HG02970 (cell line): ENCODE data around the gene PTTG2.

Experiments
- ATAC-seq: cut with Tn5 transposase; IDR thresholded peaks from one replicate; pipeline ENCODE4 v1.9.1; 2021; ENCODE audit warnings: mild to moderate bottlenecking, moderate library complexity, moderate number of reproducible peaks; ENCODE audit not compliant: unreplicated experiment, low FRiP score

Gene PTTG2

DNA sequence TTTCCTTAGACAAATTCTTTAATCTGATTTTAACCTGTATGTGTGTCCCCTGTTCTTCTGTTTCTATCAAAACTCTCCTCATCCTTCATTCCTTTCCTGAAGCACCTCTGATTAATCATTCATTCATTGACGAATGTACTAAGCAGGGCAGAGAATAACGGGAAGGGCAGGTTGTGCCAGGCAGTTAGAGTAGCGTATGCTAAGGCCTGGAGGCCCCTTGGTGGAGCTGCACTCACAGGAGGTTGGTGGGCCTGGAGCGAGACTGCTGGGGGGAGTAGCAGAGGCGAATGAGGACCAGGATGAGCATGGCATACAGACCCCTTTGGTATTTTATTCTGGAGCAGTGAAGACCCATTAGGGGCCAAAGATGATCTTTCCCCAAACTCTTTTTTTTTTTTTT is 22.5 kb downstream of the PTTG2 start:
- ATAC-seq, result no peak

DNA sequence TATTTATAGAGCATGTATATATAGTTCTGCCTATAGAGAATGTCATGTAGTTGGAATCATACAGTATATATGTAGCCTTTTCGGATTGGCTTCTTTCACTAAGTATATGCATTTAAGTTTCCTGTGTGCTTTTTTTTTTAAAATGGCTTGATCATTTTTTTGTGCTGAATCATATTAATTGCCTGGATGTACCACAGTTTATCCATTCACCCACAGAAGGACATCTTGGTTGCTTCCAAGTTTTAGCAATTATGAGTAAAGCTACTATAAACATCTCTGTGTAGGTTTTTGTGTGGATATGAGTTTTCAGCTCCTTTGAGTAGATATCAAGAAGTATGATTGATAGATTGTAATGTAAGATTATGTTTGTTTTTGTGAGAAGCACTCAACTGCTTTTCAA is 23.8 kb downstream of the PTTG2 start:
- ATAC-seq, result no peak

DNA sequence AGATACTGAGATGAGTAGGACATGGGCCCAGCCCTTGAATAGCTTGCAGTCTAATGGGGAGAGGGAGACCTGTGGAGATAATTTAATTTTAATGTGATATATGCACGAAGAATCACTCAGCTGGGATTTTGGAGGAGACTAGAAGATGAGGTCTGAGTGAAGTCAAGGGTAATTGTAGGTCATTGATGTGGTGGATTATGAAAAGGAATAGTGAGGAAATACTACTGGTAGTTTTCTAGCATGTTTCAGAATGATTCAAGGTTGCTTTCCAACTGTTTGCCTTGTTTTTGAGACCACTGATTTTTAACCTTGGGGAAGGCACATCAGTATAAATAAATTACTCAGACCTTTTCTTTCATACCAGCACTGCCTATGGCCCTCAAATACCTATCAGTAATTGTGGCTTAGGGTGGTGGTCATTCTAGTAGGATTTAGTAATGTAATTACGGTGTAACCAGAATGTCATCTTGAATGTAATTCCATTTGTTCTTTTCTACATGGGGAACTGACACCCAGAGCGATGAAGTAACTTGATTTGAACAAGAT is 25.6 kb downstream of the PTTG2 start:
- ATAC-seq, result no peak

DNA sequence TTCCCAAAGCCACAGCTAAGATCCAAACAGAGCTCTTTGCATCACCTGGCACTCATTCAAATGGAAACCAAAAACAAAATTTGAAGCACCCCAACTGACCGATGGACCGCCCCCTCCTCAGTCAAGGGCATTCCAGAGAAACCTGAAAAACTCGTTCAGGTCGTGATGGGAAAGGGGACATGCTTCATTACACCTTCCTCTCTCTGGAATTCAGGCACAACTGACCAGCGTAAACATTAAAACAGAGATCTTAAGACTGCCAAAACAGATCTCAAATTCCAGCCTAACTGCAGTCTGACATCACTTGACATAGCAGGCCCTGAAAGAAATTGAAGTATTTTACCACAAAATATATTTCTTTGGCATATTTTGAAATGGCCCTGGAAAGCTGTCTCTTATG is 28.5 kb downstream of the PTTG2 start:
- ATAC-seq, result no peak

DNA sequence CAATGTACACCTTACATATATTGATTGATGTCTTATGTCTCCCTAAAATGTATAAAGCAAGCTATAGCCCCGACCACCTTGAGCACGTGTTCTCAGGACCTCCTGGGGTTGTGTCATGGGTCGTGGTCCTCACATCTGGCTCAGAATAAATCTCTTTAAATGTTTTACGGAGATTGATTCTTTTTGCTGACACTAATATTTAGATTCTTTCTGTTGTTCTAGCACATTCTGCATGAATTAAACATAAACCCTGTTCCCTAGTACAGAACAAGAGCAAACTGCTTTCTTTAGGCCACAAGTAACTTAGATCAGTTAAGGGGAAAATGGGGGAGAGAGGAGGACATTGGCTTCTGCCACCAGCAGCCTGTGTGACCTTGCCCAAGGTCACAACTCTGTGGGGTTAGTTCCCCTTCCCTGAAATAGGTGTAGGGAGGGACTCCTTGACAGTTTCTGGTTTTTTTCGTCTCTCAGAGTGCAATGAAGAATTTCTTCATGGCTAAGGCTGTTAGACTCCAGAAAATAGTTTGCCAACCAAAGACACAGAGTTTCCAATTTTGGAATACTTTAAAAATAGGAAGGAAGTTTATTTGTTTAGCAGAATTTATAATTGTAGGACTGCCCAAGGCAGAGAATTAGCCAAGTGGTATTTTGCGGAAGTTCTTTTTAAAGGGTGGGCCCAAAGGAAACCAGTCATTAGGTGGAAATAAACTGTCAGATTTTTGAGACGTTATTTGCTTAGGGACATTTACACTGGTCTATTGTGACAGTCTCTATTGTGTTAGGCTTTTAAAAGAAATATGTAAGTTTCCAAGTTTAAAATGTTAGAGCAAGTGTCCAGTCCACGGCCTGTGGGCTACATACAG is 29.4 kb downstream of the PTTG2 start:
- no peak for ATAC-seq

DNA sequence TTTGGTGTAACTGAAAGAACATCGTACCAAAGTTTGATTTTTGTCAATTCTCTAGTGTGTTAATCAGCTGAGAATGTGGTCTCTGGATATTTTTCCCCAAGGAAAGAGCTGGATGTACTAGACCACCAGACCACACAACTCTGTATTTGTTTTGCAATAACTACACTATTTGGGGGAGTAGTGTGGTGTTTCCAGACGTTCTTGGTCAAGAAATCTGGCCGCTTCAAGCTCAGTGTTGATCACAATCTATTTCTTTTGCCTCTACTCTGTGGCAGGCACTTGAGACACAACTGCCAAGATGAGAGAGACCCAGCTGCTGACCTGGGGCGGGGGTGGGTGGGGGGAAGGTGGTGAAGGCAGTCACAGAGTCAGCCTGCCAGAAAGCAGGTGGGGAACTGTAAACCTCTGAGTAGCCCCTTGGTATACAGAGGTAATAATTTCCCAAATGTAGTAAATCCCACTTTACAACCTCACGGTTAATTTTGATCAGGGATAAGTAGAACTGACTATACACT is 30.6 kb downstream of the PTTG2 start:
- ATAC-seq, result no peak

DNA sequence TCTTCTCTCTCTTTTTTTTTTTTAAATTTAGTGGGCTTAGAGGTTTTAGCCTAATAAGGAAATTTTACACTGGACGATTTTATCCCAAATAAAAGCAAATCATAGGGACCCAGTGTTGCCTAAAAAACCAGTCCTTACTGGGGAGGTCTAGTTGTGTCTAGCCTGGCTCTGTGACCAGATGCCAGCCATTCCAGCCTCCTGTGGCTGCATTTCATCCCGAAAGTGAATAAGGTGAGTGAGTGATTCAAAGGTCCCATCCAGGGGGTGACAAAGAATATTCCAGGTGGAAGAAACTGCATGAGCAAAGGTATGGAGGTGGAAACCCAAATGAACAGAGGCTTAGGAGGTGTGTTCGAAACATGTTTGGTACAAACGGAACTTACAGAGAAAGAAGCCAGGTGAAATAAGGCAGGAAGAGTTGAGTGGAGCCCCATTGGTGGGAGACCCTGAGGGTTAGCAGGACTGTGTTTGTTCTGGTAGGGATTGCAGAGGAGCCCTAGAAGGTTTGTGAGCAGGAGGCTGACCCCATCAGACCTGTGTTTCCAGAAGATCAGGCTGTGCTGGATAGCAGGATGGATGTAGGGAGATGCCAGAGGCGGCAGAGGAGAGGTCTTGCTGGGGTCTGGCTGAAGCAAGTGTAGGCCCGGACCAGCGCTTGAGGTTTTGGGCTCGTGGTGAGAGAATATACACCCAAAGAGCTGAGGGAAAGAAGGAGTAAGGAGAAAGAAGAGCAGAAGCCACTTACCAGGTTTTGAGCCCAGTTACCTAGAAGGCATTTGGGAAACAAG is 31.6 kb downstream of the PTTG2 start:
- ATAC-seq, result no peak

DNA sequence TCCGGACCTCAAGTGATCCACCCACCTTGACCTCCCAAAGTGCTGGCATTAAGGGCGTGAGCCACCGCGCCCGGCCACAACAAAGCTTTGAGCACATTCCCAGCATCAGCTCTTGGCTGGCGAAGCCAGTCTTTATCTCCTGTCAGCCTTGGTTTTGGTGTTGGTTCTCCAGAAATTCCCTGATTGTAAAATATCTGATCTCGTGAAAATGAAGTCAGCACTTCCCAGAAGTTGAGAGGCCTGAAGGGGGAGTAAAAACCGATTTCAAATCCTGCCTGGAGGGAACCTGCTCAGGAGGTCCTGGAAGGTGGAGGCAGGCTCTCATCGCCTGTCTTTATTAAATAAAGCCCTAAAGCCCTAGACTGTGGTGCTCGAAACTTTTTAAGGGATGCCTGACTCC is 33.6 kb downstream of the PTTG2 start:
- ATAC-seq, result no peak

DNA sequence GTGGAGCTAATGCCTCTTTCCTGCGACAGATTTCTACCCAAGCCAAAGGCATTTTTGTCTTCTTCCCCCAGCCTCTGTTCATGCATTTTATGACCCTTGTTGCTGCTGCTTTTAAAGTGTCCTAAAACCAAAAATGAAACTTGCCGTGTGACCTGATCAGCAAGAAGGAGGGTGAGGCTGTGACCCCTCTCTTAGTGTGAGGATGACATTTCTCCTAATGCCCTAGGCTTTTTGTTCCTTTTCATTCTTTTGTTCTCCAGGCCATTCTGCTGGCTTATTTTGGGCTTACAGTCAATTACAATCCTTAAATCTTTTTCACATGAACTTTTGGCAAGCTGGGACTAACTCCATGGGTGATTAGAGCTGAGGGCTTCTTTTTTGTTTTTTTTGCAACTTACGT is 34.4 kb downstream of the PTTG2 start:
- ATAC-seq, result no peak

DNA sequence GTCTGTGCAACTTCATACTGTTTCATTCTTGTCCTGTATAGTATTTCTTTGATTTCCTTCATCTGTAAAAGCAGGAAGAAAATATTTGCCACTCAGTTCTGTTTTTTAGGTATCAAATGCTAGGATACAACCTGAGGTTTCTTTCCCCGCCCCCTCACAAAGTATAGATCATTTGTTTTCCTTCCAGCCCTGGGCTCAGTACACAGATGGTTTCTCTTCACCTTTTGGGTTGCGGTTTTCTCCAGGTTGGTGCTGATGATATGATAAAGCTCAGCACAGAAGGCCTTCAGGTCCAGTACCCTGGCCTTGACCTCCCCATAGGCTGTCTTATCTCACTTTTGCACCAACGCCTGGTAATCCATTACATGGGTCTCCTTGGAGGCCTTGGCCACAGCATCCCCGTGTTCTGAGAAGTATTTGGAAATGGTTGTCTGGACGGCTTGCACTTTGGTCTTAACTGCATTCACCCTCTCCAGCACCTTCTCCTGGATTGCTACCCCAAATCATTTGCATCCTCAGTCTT is 35.2 kb downstream of the PTTG2 start:
- ATAC-seq, result no peak

DNA sequence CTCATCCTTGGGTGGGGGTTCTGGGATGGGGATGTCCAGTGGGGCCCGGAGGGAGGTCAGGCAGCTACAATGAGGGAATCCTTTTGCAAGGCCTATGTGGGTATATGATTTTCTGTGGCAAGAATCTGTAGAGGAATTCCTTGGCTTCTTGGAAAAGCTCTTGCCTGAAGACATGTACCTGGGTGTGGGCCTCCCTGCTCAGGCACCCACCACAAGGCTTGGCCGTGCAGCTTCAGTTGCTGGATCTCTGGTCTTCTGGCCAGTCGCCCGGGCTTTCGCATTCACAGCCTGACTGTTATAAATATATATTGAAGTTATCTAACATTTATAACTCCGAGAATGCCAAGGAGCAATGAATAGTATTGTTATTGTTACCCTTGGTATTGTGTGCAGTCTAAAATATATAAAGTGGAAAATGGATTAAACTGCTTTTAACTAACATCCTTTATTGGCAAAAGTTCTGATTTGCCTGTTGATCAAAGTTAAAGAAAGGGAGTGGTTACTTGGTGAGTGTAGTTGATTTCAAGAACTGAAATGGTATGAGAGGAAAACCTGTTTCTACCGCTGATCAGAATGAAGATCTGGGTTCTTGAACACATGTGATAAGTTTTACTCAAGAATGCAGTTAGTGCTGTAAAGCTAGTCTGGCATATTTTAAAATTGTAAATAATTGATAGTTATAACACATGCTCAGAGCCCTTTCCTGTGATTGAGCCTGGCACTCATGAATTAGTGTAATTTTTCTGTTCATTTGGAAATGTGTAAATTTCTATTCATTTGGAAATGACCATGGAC is 36.0 kb downstream of the PTTG2 start:
- no peak for ATAC-seq

DNA sequence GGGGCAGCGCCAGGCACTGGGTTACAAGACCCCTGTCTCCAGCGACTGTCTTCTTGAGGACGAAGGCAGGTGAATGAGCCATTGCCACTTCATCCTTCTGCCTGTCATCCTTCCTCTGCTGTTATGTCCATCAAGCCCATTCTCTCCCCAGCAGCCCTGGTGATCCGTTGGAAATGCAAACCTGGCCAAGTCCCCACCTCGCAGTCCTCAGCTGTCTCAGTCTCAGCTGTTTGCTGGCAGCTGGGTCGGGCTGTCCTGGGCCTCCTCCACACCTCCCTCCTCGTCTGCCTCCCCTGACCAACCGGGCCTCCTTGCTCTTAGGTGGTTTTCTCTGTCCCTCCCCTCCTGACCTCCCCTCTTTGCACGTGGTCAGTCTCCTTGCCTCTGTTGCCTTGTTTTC is 38.0 kb downstream of the PTTG2 start:
- no peak for ATAC-seq

DNA sequence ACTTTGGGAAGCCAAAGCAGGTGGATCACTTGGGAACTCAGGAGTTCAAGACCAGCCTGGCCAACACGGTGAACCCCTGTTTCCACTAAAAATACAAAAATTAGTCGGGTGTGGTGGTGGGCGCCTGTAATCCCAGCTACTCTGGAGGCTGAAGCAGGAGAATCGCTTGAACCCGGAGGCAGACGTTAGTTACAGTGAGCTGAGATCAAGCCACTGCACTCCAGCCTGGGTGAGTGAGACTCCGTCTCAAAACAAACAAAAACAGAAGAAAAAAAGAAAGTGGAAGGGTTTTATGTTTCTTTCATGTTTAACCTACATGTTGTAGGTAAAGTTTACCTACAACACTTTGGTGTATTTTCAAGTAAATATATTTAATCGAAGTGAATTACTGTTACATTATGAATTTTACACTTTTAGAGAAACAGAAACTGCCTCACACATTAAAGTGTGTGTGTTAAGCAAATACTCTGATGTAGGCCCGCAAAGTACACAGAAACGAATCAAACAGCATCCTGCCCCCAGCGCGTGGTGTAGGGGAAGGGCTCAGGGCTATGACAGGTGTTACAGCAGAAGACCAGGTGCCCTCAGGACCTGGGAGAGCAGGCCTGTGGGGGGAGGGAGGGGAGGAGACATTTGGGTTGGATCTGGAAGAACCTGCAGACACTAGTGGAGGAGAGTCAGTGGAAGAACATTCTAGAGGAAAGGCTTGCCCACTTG is 39.0 kb downstream of the PTTG2 start:
- no peak for ATAC-seq

DNA sequence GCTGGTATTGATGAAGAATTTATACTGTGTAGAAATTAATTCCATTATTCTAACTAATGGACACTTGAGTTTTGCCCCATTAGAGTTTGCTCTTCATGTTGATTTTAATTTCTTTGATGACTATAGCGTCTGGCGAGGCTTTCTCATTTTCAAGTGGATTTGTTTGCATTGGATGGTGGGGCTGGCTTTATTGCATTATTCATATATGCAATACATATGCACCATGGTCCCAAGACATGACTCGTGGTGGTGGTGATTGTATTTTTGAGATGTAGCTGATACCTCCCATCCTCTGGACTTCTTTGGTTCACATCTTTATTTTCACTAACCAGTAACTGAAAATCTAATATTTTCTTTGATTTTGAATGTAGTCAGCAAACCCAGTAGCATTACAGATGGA is 39.8 kb downstream of the PTTG2 start:
- ATAC-seq, result no peak

DNA sequence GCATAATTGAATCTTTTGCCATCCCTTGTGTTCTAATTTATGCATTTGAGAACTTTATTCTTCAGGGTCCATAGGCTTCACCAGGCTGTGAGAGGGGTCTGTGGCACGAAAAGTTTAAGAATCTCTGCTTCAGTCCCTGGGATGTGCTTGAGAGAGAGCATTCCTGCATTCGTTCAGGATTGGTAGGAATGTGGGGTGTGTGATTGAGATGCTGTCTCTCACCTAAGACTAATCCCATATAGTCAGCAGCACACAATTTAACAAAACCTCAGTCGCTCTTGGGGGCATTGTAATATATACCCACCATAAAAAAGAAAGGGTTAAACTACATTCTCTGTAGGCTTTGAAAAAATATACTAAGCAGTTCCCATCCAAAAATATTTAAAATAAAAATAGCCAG is 41.7 kb downstream of the PTTG2 start:
- no peak for ATAC-seq

DNA sequence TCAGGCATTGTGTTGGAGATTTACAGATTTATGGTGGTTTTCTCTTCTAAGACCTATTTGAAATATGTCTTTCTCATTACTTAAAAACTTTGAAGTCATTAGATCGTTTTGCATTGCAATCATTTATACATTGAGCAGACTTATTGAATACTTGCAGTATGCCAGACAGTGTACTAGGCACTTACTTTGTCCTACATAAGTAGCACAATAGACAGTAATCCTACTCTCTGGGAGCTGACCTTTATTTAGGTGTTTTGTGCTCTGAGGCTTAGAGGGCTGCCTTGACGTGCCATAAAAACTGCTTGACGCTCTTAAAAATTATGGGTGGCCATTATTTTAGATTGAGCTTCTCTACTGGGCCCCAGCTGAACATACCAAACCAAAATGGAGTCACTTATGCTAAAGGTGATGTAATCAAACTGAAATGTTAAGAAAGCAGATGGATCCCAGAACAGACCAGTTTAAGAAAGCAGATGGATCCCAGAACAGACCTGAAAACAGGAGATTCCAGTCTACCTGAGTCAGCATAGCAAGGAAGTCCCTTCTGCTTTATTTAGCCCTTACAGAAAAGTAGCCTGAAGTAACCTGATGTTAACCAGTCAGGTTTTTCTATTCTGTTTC is 42.4 kb downstream of the PTTG2 start:
- ATAC-seq, result no peak

DNA sequence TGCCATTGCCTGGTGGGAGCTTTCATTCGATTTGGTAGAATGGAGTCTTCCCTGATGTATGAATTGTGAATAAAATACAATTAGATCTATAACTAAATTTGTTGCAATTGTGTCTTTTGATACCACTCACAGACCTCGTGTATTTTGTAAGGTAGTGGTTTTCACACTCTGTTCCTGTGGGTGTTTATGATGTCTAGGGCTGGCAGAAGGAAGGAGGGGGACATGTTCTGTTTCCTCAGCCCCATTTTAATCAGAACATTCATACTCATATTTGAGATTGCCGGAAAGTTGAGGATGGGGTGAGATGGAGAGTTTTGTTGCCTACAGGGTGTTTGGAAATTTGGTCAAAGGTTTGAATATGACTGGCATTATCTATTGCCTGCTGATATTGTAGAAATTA is 42.9 kb downstream of the PTTG2 start:
- ATAC-seq, result no peak

DNA sequence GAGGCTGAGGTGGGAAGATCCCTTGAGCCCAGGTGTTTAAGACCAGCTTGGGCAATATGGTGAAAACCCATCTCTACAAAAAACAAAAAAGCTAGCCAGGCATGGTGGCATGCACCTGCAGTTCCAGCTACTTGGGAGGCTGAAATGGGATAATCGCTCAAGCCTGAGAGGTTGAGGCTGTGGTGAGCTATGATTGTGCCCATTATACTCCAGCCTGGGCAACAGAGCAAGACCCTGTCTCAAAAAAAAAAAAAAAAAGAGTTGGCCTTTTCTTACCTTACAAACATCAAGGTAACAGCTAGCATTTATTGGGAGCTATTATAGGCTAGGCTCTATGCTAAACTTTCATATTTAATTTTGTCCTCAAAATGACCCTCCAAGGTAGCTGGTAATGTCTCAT is 43.4 kb downstream of the PTTG2 start:
- no peak for ATAC-seq

DNA sequence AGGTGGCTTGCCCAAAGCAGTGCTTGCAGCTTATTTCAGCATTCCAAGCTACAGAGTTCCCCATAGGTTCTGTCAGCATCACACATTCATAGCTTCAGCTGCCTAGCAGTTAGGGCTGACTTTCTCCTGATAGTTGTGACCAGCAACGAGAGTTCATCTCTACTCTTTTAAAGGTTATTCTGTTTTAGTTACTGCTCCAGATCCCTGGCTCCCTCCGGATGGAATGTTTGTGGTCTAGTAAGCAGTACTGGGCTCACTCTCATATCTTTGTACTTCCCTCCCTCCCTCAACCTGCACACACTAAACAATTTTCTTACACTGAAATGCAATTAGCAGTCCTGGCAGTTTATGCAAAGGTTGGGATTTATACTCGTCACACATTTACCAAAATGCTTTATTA is 43.9 kb downstream of the PTTG2 start:
- no peak for ATAC-seq
